ENCODE results near the gene PUSL1. TPM values are rescaled to one million over a fixed set of nuclear protein-coding genes. Genes with fewer than 3 reads are reported as not detected.

The PUSL1 gene
- polyA plus RNA-seq, 1 donor = 7.0 TPM

DNA sequence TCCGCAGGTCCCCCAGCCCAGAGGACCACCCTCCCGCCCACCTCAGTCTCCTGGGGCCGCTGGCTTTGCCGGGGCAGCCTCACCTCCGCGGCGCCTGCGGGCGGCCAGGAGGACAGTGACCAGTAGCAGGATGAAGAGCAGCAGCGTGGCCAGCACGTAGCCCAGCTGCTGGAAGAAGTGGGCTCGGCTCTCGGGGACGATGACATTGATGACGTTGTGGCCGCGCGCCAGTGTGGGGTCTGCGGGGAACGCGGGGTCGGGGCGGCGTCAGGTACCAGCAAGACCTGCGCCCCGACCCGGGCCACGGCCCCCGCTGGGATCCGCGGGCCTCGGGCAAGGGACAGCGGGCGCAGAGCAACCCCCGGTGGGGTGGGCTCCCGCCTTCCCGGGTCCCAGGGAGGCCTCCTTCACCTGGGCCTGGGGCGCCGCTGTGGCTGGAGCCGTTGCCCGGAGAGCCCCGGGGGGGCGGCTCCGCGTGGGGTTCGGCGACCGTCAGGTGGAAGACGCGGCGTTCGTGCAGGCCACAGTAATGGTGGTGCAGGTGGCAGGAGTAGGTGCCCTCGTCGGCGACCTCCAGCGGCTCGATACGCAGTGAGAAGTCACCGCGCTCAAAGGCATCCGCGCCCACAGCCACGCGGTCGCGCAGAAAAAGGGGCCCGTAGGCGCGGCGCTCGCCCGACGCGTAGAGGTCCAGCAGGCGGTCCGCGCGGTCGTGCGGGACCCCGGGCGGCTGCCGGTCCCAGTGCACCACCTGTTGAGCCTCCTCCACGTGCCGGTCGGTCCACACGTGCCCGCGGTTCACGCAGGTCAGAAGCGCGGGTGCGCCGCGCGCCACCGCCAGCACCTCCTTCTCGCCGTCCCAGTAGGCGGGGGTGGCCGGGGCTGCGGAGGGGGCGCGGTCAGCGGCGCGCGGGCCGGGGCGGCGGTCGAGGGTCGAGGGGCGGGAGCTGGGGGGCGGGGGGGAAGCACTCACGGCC lies 46.2 kb downstream of the PUSL1 start:
- no peak for DNase-seq

DNA sequence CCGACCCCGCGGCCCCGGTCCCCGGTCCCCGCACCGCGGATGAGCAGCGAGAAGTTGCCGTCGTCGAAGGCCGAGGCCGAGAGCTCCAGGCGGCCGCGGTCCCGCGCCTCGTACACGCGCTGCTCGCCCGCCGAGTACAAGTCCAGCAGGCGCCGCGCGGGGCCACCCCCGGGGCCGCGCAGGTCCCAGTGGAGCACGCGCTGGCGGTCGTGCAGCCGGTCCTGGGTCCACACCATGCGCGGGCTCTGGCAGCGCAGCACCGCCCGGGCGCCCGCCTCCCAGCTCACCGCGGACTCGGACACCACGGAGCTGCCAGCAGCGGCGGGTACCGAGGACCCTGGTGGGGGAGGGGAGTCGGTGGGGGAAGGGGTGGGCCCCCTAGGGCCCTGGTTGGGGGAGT lies 47.0 kb downstream of the PUSL1 start:
- DNase-seq = no peak

DNA sequence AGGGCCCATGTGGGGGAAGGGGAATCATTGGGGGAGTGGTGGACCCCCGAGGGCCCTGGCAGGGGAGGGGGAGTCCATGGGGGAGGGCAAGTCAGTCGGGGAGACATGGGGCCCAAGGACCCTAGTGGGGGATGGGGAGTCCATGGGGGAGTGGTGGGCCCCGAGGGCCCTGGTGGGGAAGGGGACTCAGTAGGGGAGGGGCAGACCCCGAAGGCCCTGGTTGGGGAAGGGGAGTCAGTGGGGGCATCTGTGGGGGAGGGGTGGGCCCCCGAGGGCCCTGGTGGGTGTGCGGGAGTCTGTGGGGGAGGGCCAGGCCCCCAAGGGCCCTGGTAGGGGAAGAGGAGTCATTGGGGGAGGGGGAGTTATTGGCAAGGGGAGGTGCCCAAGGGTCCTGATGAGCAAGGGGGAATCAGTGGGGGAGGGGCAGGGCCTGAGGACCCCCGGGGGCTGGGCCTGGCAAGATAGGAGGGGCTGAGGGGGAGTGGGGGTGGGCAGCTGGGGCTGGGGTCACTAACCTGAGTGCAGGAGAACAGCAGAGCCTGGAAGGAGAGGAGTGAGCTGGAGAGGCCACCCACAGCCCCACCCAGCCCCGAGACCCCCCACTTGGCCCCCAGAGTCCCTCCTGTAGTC lies 47.9 kb downstream of the PUSL1 start:
- DNase-seq = no peak

GRCh38 chr1:1356796-1357401 lies 48.5 kb downstream of the PUSL1 start:
- no peak for DNase-seq

DNA sequence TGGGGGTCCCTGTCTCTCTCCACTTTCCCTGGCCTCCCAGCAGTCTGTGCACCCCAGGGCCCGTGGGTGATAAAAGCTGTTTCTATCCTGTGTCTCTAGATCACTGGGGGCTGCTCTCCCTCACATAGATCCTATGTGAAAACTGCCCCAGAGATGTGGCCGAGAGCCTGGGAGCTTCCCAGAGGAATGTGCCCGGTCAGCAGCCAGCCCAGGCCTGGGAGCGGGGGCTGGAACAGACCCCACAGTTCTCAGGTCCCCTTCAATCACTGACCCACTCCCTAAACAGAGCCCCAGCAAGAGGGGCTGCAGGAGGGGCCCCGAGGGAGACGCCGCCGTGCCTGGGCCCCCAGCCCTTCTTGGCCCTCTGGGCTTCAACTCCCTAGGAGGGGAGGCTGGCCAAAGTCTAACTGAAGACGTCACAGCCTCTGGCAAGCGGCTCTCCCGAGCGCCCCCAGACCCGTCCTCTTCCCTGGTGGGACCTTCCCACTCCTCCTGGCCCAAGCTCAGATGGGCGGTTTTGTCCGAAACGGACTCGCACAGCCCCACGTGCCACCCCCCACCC lies 49.6 kb downstream of the PUSL1 start:
- no peak for DNase-seq

DNA sequence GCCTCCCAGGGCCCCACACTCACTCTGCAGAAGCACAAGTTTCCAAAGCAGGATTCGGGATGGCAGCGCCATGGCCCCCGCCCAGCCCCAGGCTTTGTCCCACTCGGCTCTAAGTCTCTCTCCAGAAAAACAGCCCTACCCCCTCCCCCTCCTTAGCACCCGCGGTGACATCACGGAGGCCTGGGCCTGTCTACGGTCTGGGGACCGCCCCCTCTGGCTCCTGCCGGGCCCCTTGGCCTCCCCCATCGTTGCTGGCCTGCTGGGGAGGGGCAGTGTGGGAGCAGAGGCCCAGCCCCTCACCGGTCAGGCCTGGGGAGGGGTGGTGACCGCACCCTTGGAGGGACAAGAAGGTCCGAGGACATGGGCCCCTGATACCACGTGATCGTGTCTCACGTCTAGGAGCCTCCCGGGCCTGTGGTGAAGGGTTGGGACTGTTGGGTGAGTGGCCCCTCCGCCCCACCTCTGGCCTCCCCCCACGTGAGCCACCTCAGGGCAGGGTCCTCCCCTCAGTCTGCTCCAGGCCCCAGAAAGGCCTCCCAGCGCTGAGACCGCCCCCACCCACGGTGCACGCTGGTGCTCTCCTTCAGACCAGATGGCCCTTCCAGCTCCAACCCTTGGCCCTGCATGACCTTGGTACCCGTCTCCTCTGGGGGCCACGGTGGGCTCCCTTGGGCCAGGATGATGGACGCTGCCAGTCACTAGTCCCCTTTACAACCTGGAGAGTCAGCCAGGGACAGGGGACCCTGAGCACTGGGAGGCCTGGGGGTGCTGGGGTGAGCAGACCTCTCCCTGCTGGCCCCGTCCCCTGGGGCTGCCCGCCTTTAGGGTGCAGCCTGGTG lies 50.3 kb downstream of the PUSL1 start, which contains the start of gene MXRA8:
MXRA8 (minus strand) TSS at position 123 of the 839 bp plus-strand sequence; CDS start at position 72, 51 bp downstream.
- DNase-seq = peak; percentile 90

DNA sequence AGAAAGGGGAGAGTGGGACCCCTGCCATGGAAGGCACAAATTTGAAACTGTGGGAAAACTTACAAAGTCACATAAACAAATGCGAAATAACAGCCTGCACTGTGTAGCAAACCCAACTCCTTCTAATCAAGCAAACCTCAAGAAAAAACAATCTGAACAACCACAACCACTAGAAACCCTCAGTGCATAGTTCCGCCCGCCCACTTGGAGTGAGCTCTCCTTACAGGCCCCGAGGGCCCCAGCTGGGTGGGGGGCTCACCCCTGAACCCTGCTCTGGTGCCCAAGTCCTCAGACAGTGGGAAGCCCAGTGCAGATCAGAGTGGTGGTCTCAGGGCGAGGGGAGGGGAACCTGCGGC lies 50.9 kb downstream of the PUSL1 start:
- peak; percentile 40 for DNase-seq

- peak; percentile 79 for DNase-seq
Observed at GRCh38 chr1:1359664-1360468, 51.5 kb downstream of the PUSL1 start.

DNA sequence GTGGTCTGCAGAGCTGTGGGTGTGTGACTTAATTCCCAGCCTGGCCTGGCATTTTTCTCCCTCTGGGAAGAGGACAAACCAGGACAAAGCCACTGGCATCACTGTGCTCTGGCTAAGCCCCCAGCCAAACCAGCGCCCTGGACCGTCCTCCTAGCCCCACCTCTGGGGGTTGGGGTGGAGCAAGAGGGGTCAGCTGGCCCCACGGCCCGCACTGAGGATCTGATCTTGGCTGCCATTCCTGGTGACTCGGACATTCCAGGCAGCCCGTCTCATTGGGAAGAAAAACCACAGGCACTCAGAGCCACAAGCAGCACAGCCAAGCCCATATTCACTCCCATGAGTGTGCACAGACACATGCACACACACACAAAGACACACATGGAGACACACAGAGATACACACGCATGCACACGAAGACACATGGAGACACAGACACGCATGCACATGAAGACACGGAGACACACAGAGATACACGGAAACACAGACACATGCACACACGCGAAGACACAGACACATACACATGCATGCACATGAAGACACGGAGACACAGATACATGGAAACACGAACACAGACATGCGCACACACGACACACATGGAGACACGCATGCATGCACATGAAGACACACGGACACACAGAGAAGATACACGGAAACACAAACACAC lies 52.2 kb downstream of the PUSL1 start:
- peak; percentile 45 for DNase-seq

Other genes with a start within 250 kb of the PUSL1 start
- gene RNF223, start 234.3 kb upstream of the PUSL1 start, polyA plus RNA-seq (ENCODE audit: insufficient read length) = 0.31 TPM
- 7.8 TPM for gene C1orf159, start 192.5 kb upstream of the PUSL1 start, polyA plus RNA-seq (ENCODE audit: insufficient read length)
- gene TTLL10, start 134.7 kb upstream of the PUSL1 start, polyA plus RNA-seq (ENCODE audit: insufficient read length) = 0.25 TPM
- gene TNFRSF18, start 102.0 kb upstream of the PUSL1 start, polyA plus RNA-seq (ENCODE audit: insufficient read length) = 4.1 TPM
- gene TNFRSF4, start 94.4 kb upstream of the PUSL1 start, polyA plus RNA-seq (ENCODE audit: insufficient read length) = 3.2 TPM
- 92.9 TPM for gene SDF4, start 76.6 kb upstream of the PUSL1 start, polyA plus RNA-seq (ENCODE audit: insufficient read length)
- 20.0 TPM for gene B3GALT6, start 76.4 kb upstream of the PUSL1 start, polyA plus RNA-seq (ENCODE audit: insufficient read length)
- 3.6 TPM for gene C1QTNF12, start 61.9 kb upstream of the PUSL1 start, polyA plus RNA-seq (ENCODE audit: insufficient read length)
- 39.1 TPM for gene UBE2J2, start 34.7 kb upstream of the PUSL1 start, polyA plus RNA-seq (ENCODE audit: insufficient read length)
- 5.4 TPM for gene SCNN1D, start 28.2 kb upstream of the PUSL1 start, polyA plus RNA-seq (ENCODE audit: insufficient read length)
- gene ACAP3, start 667 bp upstream of the PUSL1 start, polyA plus RNA-seq (ENCODE audit: insufficient read length) = 54.6 TPM
- gene INTS11, start 16.1 kb downstream of the PUSL1 start, polyA plus RNA-seq (ENCODE audit: insufficient read length) = 87.7 TPM
- gene CPTP, start 16.2 kb downstream of the PUSL1 start, polyA plus RNA-seq (ENCODE audit: insufficient read length) = 20.2 TPM
- gene TAS1R3, start 22.7 kb downstream of the PUSL1 start, polyA plus RNA-seq (ENCODE audit: insufficient read length) = 3.9 TPM
- gene DVL1, start 40.8 kb downstream of the PUSL1 start, polyA plus RNA-seq (ENCODE audit: insufficient read length) = 54.3 TPM
- 73.1 TPM for gene MXRA8, start 50.0 kb downstream of the PUSL1 start, polyA plus RNA-seq (ENCODE audit: insufficient read length)
- gene AURKAIP1, start 66.6 kb downstream of the PUSL1 start, polyA plus RNA-seq (ENCODE audit: insufficient read length) = 71.7 TPM
- 174 TPM for gene CCNL2, start 90.7 kb downstream of the PUSL1 start, polyA plus RNA-seq (ENCODE audit: insufficient read length)
- 91.1 TPM for gene MRPL20, start 98.7 kb downstream of the PUSL1 start, polyA plus RNA-seq (ENCODE audit: insufficient read length)
- 24.7 TPM for gene ANKRD65, start 112.7 kb downstream of the PUSL1 start, polyA plus RNA-seq (ENCODE audit: insufficient read length)
- gene VWA1, start 127.1 kb downstream of the PUSL1 start, polyA plus RNA-seq (ENCODE audit: insufficient read length) = 72.5 TPM
- gene ATAD3C, start 141.1 kb downstream of the PUSL1 start, polyA plus RNA-seq (ENCODE audit: insufficient read length) = 0.90 TPM
- 13.0 TPM for gene ATAD3B, start 163.2 kb downstream of the PUSL1 start, polyA plus RNA-seq (ENCODE audit: insufficient read length)
- gene ATAD3A, start 203.6 kb downstream of the PUSL1 start, polyA plus RNA-seq (ENCODE audit: insufficient read length) = 23.1 TPM
- 4.8 TPM for gene TMEM240, start 232.0 kb downstream of the PUSL1 start, polyA plus RNA-seq (ENCODE audit: insufficient read length)